ENCODE data around the gene APCDD1.

DNA sequence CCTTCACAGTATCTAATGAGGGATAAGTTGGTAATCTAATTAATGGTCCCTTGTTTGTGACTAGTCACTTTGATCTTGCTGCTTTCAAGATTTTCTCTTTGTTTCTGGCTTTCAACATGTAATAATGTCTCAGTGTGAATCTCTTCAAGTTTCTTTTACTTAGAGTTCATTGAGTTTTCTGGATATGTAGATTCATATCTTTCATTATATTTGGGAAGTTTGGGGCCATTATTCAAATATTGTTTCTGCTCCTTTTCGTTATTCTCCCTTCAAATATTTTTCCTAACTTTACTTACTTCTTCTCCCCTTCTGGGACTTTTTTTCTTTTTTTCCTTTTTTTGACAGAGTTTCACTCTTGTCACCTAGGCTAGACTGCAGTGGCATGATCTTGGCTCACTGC, 50.3 kb downstream of the APCDD1 start:
- TF ChIP-seq CEBPB (IDR thresholded peaks at IDR 0.05): no peak
- TF ChIP-seq EGR1 (IDR thresholded peaks at IDR 0.05): no peak
- TF ChIP-seq, protein P1, sequence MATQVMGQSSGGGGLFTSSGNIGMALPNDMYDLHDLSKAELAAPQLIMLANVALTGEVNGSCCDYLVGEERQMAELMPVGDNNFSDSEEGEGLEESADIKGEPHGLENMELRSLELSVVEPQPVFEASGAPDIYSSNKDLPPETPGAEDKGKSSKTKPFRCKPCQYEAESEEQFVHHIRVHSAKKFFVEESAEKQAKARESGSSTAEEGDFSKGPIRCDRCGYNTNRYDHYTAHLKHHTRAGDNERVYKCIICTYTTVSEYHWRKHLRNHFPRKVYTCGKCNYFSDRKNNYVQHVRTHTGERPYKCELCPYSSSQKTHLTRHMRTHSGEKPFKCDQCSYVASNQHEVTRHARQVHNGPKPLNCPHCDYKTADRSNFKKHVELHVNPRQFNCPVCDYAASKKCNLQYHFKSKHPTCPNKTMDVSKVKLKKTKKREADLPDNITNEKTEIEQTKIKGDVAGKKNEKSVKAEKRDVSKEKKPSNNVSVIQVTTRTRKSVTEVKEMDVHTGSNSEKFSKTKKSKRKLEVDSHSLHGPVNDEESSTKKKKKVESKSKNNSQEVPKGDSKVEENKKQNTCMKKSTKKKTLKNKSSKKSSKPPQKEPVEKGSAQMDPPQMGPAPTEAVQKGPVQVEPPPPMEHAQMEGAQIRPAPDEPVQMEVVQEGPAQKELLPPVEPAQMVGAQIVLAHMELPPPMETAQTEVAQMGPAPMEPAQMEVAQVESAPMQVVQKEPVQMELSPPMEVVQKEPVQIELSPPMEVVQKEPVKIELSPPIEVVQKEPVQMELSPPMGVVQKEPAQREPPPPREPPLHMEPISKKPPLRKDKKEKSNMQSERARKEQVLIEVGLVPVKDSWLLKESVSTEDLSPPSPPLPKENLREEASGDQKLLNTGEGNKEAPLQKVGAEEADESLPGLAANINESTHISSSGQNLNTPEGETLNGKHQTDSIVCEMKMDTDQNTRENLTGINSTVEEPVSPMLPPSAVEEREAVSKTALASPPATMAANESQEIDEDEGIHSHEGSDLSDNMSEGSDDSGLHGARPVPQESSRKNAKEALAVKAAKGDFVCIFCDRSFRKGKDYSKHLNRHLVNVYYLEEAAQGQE (IDR thresholded peaks at IDR 0.05; ENCODE audit: low read depth): no peak
- TF ChIP-seq TEAD4 (IDR thresholded peaks at IDR 0.05): no peak

Measured in Ishikawa (cell line).